Measurements from ENCODE around the gene FURIN.
A peak's percentile ranks its signal among the peaks of the same experiment; 100 is the strongest.
"Not testable (repeated sequence)": the region's sequence is repeated elsewhere in the genome, so short reads cannot be mapped to it uniquely, and the experiment has no call there.

Gene FURIN

GRCh38 chr15:90914305-90915080 lies 46.1 kb downstream of the FURIN start:
- no peak for FAIRE-seq
- DNase-seq (ENCODE audit: insufficient read length, low spot score), result no peak

DNA sequence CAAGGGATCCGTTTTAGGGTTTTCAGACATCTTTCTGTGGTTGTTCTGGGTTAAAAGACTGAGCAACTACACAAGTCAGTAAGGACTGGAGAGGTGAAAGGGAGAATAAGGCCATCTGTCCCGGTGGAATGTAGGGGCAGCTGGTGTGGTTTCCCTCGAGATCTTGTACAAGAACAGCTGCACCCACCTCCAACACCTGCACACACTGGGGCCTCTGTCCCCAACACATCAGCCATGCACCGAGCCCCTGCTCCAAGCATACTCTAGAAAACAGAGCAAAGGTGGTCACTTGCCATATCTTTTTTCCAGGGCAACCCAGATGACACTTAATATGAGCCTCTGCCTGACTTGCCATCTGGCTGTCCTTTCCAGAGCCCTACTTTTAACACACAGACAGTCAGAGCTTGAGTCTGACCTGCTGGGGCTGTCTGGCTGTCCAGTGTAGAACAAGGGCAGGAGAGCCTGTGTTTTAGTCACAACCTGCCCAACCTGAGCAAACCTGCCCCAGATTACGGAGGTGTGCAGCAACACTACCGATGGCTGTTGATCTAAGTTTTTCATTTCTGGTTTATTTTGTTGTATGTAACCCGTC lies 46.9 kb downstream of the FURIN start:
- FAIRE-seq (no peak), DNase-seq (ENCODE audit: insufficient read length, low spot score) (no peak)

DNA sequence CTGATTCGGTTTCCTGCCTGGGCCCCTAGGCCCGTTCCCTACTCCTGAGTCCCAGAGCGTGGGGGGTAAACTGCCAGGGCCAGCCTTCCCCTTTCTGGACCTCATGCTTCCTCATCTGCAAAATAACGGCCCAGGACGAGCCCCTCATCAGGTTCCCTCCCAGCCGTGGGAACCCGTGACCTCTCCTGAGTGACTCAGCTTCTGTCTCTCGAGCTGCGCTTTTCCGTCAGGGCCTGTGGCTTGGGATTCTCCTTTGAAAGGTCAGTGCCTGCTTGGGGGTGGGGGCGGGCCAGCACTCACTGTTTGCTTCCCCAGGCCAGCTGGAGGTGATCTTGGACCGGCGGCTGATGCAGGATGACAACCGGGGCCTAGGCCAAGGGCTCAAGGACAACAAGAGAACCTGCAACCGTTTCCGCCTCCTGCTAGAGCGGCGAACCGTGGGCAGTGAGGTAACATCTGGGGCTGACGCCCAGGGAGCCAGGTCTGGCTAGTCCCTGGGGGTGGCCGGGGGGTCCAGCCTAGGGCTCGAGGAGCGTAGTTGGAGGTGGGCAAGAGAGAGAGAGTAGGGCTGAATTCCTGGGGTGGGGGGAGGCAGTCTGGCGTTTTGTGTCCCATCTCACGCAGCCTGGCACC lies 47.5 kb downstream of the FURIN start:
- DNase-seq (ENCODE audit: insufficient read length, low spot score) (no peak), FAIRE-seq (no peak)

DNA sequence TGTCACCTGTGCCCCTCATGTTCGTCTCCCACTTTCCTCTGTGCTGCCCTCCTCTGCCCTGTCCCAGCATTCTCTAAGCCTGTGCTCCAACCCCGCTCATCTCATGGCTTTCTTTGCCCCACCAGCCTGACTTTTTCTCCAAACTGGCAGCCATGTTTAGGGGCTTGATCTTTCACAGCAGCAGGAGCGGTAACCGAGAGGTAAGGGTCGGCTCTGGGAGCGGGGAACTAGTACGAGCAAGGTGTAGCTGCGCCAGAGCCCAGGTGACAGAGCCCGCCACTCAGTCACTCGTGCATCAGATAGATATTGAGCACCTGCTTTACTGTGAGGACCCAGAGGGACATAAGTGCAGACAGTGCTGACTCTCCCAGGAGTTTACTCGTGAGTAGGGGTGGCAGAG lies 48.1 kb downstream of the FURIN start:
- DNase-seq (ENCODE audit: insufficient read length, low spot score), result no peak
- FAIRE-seq, result no peak

DNA sequence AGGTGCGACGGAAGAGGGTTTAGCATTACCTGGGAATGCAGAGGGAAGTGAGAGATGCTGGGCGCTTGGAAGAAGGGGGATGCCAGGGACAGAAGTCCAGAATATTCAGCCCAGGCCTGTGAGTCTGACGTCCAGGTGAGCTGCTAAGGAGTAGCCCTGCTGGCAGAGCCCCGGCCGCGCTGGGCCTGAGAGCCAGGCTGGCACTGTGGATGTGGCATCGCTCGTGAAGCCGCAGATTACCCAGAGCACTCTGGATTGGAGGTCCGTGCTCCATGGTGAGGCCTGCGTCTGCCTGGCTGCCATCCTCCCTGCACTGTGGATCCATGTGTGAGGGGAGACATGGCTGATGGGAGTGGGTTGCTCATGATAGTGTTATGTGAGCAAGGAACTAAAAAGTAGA lies 49.2 kb downstream of the FURIN start:
- DNase-seq (ENCODE audit: insufficient read length, low spot score), result no peak
- peak; percentile 16 for FAIRE-seq

DNA sequence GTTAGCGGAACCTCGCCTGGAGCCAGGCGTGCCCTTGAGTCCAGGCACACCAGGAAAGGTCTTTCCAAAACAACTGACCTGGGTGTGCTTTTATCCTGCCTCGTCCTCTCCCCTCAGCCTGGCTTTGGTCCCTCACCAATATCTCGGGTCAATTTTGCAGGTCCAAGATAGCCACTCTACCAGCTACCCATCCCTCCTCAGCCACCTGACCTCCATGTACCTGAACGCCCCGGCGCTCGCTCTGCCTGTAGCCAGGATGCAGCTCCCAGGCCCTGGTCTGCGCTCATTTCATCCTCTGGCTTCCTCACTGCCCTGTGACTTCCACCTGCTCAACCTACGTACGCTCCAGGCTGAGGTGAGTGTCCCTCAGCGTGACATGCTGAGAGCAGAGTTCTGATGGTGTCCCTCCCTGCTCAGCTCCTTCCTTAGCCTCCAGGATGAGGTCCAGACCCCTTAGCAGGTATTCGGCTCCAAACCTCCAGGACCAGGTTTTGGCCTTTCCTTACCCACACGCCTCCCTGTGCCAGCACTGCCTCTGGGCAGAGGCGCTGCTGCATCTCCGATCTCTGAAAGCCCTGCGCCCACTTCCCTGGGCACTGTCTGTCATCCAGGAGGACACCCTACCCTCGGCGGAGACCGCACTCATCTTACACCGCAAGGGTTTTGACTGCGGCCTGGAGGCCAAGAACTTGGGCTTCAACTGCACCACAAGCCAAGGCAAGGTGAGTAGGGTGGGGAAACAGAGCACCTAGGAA lies 49.8 kb downstream of the FURIN start:
- peak; percentile 54 for FAIRE-seq
- DNase-seq (ENCODE audit: insufficient read length, low spot score), result no peak

GRCh38 chr15:90918835-90919234 lies 50.4 kb downstream of the FURIN start:
- no peak for FAIRE-seq

DNA sequence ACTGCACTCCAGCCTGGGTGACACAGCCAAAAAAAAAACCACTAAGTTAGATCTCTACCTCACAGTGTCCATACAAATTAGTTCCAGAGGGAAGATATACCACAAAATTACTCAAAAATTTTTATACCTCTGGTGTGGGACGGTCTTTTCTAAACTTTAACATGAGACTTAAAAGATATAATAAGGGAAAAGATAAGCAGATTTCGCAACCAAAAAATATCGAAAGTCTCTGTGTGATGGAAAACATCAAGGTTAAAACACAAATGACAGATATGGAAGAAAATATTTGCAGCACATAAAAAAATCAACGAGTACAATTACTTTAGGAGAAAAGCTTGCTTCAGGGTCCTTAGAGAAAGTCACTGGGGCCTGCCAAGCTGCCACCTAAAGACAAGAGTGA lies 53.5 kb downstream of the FURIN start:
- no peak for DNase-seq (ENCODE audit: insufficient read length, low spot score)
- no peak for FAIRE-seq

More at GRCh38 chr15:90918835-90919234, 50.4 kb downstream of the FURIN start:
- DNase-seq (ENCODE audit: insufficient read length, low spot score), result no peak

DNA sequence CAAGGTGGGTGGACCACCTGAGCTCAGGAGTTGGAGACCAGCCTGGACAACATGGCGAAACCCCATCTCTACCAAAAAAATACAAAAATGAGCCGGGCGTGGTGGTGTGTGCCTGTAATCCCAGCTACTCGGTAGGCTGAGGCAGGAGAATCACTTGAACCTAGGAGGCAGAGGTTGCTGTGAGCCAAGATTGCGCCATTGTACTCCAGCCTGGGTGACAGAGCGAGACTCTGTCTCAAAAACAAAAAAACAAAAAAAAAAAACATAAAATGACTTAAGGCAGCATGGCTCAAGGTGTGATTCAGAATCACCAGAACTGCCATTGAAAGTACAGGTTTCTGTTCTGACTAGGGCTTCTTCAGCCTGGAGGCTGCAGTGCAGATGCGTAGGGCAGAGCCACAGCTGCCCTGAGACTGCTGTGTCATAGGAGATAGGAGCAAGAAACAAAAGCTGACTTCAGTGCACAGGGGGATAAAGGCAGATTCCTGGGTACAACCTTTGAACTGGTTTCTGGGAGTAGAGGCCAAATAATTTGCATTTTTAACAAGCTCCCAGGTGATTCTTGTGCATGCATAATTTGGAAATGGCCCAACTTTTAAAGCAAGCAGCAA lies 54.4 kb downstream of the FURIN start:
- DNase-seq (ENCODE audit: insufficient read length, low spot score); FAIRE-seq: not testable (repeated sequence)

DNA sequence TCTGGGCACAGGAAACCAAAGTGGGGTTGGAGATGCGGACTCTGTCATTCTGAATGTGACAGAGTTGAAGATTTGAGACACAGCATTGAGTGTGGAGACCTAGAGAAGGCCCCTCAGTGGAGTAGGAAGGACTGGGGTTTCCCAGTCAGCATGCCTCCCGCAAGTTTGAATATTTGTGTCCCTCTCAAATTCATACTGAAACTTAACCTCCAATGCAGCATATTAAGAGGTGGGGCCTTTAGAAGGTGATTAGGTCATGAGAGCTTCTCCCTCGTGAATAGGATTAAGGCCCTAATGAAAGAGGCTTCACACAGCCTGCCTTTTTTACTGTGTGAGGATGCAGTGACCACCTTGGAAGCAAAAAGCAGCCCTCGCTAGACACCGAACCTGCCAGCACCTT lies 56.0 kb downstream of the FURIN start:
- FAIRE-seq, result no peak

GRCh38 chr15:90926766-90927165 lies 58.4 kb downstream of the FURIN start:
- not testable (repeated sequence) for DNase-seq (ENCODE audit: insufficient read length, low spot score); FAIRE-seq

More for the DNA sequence above, 56.0 kb downstream of the FURIN start:
- no peak for DNase-seq (ENCODE audit: insufficient read length, low spot score)

- DNase-seq (ENCODE audit: insufficient read length, low spot score); FAIRE-seq: not testable (repeated sequence)
Measured at GRCh38 chr15:90928106-90928505, 59.7 kb downstream of the FURIN start.

DNA sequence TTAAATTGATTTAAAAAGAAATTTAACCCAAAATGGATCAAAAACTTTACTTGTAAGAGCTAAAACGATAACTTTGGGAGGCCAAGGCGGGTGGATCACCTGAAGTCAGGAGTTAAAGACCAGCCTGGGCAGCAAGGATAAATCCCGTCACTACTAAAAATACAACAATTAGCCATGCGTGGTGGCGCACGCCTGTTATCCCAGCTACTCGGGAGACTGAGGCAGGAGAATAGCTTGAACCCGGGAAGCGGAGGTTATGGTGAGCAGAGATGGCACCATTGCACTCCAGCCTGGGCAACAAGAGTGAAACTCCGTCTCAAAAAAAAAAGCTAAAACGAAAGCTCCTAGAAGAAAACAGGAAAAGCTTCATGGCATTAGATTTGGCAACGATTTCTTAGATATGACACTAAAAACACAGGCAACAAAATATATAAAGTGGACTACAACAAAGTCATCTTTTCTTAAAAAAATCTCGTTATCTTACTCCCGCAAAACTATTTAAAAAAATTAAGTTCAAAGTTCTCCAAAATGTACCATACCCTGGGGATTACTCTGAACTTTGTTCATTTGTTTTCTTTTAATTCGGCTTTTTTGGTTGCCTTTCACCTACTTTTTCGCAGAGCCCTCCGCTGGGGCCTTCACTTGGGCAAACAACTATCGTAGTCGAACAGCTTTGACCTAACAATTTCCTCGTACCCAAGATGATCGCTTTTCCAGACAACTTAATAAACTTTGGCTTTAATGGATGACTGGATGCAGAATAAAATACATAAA lies 61.0 kb downstream of the FURIN start:
- DNase-seq (ENCODE audit: insufficient read length, low spot score) (no peak), FAIRE-seq (no peak)

- FAIRE-seq (no peak), DNase-seq (ENCODE audit: insufficient read length, low spot score) (no peak)
Measured at GRCh38 chr15:90930861-90931574, 62.6 kb downstream of the FURIN start.

- DNase-seq (ENCODE audit: insufficient read length, low spot score) (no peak), FAIRE-seq (no peak)
Measured at GRCh38 chr15:90931575-90931827, 63.1 kb downstream of the FURIN start.

GRCh38 chr15:90931828-90932659 lies 63.7 kb downstream of the FURIN start, which contains the start of gene HDDC3:
HDDC3 (minus strand) TSS chr15:90932549; CDS start chr15:90932540, 9 bp downstream.
- no peak for FAIRE-seq
- peak; percentile 89 for DNase-seq (ENCODE audit: insufficient read length, low spot score)

- no peak for DNase-seq (ENCODE audit: insufficient read length, low spot score)
Measured at GRCh38 chr15:90932660-90932991, 64.2 kb downstream of the FURIN start.

More at GRCh38 chr15:90932660-90932991, 64.2 kb downstream of the FURIN start:
- FAIRE-seq, result no peak
